ENCODE data around the gene IGF2. TPM values are rescaled to one million over a fixed set of nuclear protein-coding genes. Genes with fewer than 3 reads are reported as not detected.

The IGF2 gene
- total RNA-seq, 1 experiment from 2014 or later: 5.0 TPM

GRCh38 chr11:2097356-2097997, 41.7 kb downstream of the IGF2 start:
- Histone ChIP-seq H3K4me1 (ENCODE audit: insufficient read depth, low read length) (peaks cover 34% of the 10 kb centered on the region), H3K4me3 (ENCODE audit: low read length) (no peak overlapping the region), H2AFZ (ENCODE audit: low read length) (no peak overlapping the region), H3K9me3 (ENCODE audit: low read length) (no peaks in the 10 kb centered on the region), H3K9me2 (replicated peaks; ENCODE audit: low read length) (no peaks in the 10 kb centered on the region), H3K79me2 (ENCODE audit: low read length) (no peaks in the 10 kb centered on the region), H3K9ac (ENCODE audit: low read length) (no peak overlapping the region), H3K27ac (ENCODE audit: low read length) (no peak overlapping the region), H3K4me2 (ENCODE audit: low read length) (no peak overlapping the region), H4K20me1 (ENCODE audit: low read length) (no peaks in the 10 kb centered on the region), H3K27me3 (ENCODE audit: low read length) (no peaks in the 10 kb centered on the region), H3K36me3 (ENCODE audit: low read depth, low read length) (no peaks in the 10 kb centered on the region), H3F3A (ENCODE audit: low read length, unreplicated experiment) (no peaks in the 10 kb centered on the region)
- intact Hi-C loops (cut with micrococcal nuclease): no loop called here
- TF ChIP-seq EZH2 (IDR thresholded peaks at IDR 0.05; ENCODE audit: low read length, unreplicated experiment) (no peak), CTCF (conservative IDR thresholded peaks at IDR 0.05; ENCODE audit: low read depth, low read length) (no peak), EZH2phosphoT487 (IDR thresholded peaks at IDR 0.05; ENCODE audit: borderline replicate concordance, low read length) (no peak)
- ChIA-PET POLR2A (ENCODE audit: unreplicated experiment) (no interaction called here), CTCF (interaction anchor here (0.5 kb wide), 1 partner anchor 499 kb away, joined by 3 read pairs; the partner anchor contains the start of gene KRTAP5-2)
- peak; percentile 22 for DNase-seq
- no TSS peak for BruUV-seq (replicated peaks)
- ATAC-seq: no peak

- Histone ChIP-seq H4K20me1 (ENCODE audit: low read length) (no peaks in the 10 kb centered on the region), H3K4me2 (ENCODE audit: low read length) (no peak overlapping the region), H3K9me2 (replicated peaks; ENCODE audit: low read length) (no peaks in the 10 kb centered on the region), H3K4me3 (ENCODE audit: low read length) (no peak overlapping the region), H3K9ac (ENCODE audit: low read length) (no peak overlapping the region), H3K9me3 (ENCODE audit: low read length) (no peaks in the 10 kb centered on the region), H3K27ac (ENCODE audit: low read length) (no peak overlapping the region), H3K79me2 (ENCODE audit: low read length) (no peaks in the 10 kb centered on the region), H3K4me1 (ENCODE audit: insufficient read depth, low read length) (peaks cover 39% of the 10 kb centered on the region), H2AFZ (ENCODE audit: low read length) (no peak overlapping the region), H3K36me3 (ENCODE audit: low read depth, low read length) (no peaks in the 10 kb centered on the region), H3F3A (ENCODE audit: low read length, unreplicated experiment) (no peaks in the 10 kb centered on the region), H3K27me3 (ENCODE audit: low read length) (no peaks in the 10 kb centered on the region)
- POLR2A ChIA-PET (ENCODE audit: unreplicated experiment): no interaction called here
- DNase-seq (no peak), ATAC-seq (no peak)
- CTCF ChIA-PET: interaction anchor here (0.5 kb wide), 1 partner anchor 499 kb away, joined by 3 read pairs; the partner anchor contains the start of gene KRTAP5-2
- TF ChIP-seq CTCF (conservative IDR thresholded peaks at IDR 0.05; ENCODE audit: low read depth, low read length): no peak
- no peak for TF ChIP-seq EZH2 (IDR thresholded peaks at IDR 0.05; ENCODE audit: low read length, unreplicated experiment)
- no peak for TF ChIP-seq EZH2phosphoT487 (IDR thresholded peaks at IDR 0.05; ENCODE audit: borderline replicate concordance, low read length)
- intact Hi-C loops (cut with micrococcal nuclease): no loop called here
- no TSS peak for BruUV-seq (replicated peaks)
These were observed 42.3 kb downstream of the IGF2 start for GRCh38 chr11:2096919-2097301.

Measured in PC-3 (cell line).